CD4-positive, alpha-beta T cell treated with Interleukin-6 at 100 ng/mL for 8 hours (primary cell): ENCODE results near the gene ATP8B1.

Experiments
- DNase-seq: peaks from one replicate; pipeline ENCODE4 v3.0.0-alpha.2; 2020; ENCODE audit warnings: mixed read lengths, low spot score

ATP8B1 gene

GRCh38 chr18:57819119-57819518 is 16.0 kb upstream of the ATP8B1 start:
- no peak for DNase-seq

- DNase-seq, result no peak
These were observed 13.3 kb upstream of the ATP8B1 start for GRCh38 chr18:57816208-57816954.

GRCh38 chr18:57814555-57814954 is 11.4 kb upstream of the ATP8B1 start:
- DNase-seq, result no peak

DNA sequence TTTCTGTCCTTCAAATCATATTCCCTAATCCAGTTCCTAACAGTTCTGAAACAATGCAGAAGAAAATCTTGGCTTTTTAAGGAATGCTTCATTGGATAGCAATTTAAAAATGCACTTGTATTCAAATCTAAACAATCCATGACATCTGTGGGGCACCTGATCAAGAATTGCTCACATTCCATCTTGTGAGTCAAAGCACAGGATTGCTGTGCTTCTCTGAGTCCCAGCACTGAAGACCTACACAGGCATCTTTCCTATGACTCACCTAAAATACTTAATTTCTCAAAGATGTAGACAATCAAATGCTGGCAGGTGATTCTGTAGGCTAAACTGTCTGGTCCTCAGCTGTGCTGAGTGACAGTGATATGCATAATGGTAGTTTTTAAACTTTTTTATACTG is 10.1 kb upstream of the ATP8B1 start:
- no peak for DNase-seq

DNA sequence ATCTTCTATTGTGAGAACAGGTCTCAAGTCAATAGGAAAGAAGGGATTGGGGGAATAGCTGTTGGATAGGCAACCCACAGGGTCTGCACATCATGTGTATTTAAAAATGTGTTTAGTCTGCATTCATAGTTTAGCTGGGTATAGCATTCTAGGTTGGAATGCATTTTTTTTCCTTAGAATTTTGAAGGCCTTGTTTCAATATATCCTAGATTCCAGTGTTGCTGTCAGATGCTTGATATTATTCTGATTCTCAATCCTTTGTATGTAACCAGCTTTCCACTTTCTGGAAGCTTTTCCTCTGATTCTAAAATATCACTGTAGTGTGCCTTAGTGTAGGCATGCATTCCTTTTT is 9.0 kb upstream of the ATP8B1 start:
- DNase-seq, result no peak

DNA sequence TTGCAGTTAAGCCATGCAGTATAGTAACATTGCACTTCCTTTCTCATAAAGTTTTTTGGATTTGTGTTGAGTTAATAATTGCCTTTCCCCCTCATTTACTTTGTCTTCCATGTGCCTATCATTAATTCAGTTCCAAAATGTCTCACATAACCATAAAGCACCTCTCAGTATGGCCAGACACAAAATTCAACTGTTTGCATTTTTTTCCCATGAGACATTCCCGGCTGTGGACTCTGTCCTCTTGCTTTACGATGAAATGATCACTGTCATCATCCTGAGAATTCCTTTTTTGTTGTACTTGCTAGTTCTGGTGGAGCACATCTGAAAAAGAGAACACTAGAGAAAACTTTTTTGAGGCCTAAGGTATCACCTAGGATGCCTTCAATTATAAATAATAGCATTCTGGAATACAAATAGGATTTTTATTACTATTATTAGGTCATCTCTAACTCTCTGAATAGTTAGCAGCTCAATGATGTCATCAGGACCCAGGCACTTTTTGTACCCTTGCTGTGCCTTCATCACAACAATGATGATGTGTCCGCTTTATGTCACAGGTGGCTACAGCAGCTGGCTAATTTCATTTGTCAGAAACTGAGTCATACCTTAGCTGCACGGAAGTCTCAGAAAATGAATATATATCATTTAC is 8.5 kb upstream of the ATP8B1 start:
- no peak for DNase-seq

- no peak for DNase-seq
These were observed 6.1 kb upstream of the ATP8B1 start for GRCh38 chr18:57809190-57809589.

- DNase-seq, result no peak
These were observed 4.4 kb upstream of the ATP8B1 start for GRCh38 chr18:57807336-57808117.

- no peak for DNase-seq
These were observed 3.8 kb upstream of the ATP8B1 start for GRCh38 chr18:57806978-57807285.

- no peak for DNase-seq
These were observed 3.3 kb upstream of the ATP8B1 start for GRCh38 chr18:57806201-57806977.

DNA sequence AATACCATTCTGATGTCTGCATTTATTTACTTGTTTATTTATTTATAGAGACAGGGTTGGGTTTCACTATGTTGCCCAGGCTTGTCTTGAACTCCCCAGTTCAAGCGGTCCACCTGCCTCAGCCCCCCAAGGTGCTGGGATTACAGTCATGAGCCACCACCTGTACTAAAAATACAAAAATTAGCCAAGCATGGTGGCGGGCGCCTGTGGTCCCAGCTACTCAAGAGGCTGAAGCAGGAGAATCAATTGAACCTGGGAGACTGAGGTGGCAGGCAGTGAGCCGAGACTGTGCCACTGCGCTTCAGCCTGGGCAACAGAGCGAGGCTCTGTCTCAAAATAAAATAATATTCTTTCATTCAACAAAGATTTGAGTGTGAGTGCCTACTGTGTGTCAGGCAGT is 2.0 kb upstream of the ATP8B1 start:
- DNase-seq, result no peak

GRCh38 chr18:57804557-57804956 is 1.4 kb upstream of the ATP8B1 start:
- no peak for DNase-seq

DNA sequence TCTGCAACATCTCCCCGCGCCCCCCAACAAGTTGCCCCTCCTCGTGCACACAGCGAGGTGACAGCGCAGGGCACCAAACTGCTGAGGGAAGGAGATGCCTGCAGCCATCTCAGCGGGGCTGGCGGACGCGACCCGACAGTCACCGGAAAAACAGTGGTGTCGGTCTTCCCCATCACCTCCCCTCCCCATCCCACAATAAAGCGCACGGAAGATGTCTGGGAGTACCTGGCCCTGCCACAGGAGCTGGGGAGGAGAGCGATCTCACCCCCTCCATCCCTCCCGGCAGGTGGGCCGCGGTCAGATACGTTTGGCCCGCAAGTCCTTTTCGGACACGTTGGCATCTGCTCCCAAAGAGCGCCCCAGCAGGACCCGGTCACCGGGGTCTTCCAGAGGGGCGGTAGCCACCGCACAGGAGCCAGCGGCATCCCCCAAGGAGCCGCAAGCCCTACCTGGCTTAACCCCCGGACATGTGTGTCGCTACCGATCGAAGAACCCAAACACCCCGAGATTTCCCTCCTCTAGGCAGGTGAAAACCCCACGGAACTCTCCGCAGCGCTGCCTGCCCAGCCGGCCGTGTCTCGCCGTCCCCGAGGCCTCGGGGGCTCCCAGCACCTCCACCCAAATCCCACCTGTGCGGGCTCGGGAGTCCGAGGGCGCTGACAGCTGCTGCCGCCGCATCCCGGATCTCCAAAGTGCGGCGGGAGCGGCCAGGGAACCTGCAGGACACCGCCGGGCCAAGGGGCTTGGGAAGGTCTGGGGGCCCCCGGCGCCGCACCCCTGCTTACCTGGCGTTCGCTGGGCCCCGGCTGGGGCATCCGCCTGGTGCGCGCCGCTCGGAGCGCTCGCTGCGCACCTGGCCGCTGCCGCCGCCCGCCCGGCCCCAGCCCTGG is 657 bp downstream of the ATP8B1 start:
- DNase-seq, result no peak

DNA sequence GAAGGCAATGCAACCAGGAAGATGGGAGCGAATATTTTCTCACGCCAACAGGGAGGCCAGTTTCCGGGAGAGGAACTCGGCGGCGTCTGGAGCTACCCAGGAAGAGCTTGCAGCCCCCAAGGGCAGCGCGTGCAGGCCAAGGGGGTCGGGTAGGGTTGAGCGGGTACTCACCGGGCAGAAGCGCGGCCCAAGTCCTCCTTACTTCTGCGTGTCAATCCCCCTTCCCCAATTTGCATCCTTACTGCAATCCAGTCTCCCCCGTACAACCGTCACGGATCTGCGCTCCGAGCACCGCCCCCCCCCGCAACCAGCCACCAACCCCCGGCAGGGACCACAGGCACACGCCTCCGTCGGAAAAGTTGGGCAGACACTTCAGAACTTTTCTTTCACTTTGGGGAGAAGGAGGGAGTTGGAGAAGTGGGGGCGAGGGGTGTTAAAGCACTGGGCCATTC is 1.3 kb downstream of the ATP8B1 start:
- DNase-seq, result no peak

GRCh38 chr18:57801325-57801724 is 1.8 kb downstream of the ATP8B1 start:
- no peak for DNase-seq

GRCh38 chr18:57798713-57799373 is 4.3 kb downstream of the ATP8B1 start:
- DNase-seq, result no peak

DNA sequence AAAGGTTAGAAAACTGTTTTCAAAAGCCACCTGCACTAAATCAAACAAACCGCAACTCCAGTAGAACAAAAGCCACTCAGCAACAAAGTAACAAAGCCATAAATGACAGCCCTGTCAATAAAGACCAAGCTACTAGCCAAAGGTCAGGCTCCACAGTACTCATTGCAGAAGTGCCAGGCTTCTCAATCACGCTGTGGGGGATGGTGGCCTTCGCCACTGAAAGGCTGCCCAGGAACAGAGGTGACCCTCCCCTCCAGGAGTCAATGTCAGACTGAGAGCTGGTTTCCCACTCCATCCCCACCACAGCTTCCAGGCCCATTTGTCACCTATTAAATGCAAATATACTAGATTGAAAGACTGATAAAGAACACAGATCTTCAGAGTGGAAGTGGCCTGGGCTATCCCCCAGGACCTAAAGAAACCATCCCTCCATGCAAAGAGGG is 5.9 kb downstream of the ATP8B1 start:
- DNase-seq, result no peak

GRCh38 chr18:57794951-57795728 is 8.0 kb downstream of the ATP8B1 start:
- no peak for DNase-seq

- DNase-seq, result no peak
These were observed 9.7 kb downstream of the ATP8B1 start for GRCh38 chr18:57793302-57793986.
